Stimulated activated CD8-positive, alpha-beta memory T cell treated with anti-CD3 and anti-CD28 coated beads, Interleukin-7, amount 100 ng/mL, for 4 hours (primary cell): ENCODE data around the gene GAB2.

ENCODE experiments used
- DNase-seq, 2 donors: peaks; one replicate each; pipeline ENCODE4 v3.0.0-alpha.2; 2020; ENCODE audit warnings: low read depth in 2 of 2

Gene GAB2

DNA sequence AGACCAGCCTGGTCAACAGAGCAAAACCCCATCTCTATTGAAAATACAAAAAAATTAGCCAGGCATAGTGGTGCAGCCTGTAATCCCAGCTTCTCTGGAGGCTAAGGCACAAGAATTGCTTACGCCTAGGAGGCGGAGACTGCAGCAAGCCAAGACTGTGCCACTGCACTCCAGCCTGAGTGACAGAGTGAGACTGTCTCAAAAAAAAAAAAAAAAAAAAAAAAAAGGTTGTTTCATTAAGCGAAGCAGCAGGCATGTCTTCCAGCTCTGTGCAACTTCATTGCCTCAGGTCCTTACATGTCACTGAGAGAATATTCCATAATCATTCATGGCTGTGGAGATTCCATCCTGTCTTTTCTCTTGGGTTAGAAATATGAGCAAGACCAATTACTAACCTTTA lies 16.9 kb downstream of the GAB2 start:
- no peak for DNase-seq

DNA sequence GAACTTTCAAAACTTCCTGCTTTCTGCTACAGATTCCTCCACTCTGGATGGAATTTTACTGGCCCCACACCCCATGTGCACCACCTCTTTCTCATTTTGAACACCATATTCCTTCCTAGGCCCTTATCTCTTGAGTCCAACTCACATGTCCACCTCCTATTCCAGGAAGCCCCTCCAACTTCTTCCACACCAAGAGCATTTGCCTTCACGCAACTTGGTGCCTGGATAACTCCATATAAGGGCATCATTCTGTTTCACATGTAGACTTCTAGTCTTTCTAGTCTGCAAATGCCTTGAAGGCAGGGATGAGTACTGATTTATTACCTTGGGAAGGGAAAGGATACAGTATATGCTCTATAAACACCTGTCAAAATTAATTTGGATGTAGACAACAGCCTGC lies 17.5 kb downstream of the GAB2 start:
- DNase-seq: no peak

DNA sequence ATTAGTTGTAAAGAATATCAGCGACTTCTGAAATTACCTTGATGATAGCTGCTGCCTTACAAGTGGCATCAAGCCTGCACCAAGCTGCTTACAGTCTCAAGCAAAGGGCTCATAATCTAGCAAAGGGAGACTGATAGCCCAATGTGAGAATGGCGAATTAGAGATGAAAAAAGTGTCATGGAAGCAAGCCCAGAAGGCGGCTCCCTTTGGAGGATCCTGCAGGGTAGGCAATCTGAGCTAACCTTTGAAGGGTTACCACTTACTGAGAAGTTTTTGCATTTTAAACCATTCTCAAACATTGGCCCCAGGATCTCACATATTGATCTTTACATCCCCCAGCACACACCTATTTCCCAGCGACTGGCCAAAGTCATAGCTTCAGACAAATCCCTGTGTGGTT lies 18.5 kb downstream of the GAB2 start:
- no peak for DNase-seq

DNA sequence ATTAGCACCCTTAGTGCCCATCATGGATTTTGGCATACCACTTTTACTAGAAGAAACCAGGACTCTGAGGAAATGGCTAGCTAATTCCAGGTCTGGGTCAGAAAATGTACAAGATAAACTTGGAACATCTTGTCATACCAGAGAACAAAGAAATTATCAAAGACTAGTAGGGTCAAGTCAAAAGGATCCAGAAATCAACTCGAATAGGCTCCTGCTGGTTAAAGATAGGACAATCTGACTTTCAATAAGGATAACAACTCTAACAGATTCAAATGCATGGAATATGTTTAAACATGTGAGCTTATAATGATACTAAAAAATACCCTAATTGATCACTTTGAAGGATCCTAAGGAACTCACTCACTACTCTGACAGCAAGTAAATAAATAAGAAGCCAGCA lies 18.9 kb downstream of the GAB2 start:
- DNase-seq: no peak

DNA sequence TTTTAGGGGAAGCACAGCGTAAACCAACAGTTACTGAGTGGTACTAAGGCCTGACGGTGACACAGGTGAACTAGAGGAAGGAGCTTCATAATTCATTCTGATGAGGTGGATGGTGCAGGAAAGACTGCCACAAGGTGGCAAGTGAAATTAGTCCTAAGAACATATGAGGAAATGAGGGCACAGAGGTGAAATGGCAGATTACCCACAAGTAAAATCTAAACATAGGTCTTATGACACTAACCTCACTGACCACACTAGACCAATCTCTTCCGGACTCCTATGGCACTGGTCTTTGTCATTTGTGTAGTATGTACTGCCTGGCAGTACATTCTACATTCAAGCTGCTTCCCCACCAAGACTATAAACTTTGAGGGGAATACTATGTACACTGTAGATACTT lies 20.2 kb downstream of the GAB2 start:
- no peak for DNase-seq

DNA sequence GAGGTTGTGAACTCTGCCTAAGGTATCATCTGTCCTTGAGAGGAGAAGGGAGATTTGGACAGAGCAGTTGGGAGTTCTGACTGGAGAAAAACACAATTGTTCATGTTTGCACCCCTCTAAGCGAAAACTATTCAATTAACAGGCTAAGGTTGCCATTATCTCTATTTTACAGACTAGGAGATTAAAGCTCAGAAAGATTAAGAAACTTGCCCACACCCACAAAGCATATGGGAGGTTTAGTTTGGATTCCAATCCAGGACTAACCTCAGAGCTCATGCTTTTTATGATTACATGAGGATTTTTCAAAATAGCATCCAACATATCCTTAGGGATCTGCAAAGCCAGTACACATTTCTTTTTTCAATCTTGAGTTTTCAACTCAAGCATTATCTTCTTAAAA lies 22.0 kb downstream of the GAB2 start:
- no peak for DNase-seq

DNA sequence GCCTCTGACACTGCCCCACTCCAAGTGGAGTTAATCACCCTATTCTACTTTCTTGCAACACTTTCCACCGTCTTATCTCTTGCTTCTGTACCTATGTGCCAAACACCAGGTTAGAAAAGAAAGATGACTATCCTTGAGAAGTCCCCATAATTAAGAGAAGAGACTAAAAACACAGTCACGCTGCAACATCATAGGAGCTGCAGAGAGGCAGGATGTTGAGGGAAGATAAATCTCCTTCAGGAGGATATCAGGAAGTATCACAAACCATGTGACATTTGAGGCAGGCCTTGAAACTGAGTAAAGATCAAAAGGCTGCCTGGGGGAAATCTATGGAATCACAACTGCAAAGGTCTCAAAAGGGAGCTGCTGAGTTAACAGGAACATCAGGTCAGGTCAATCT lies 24.8 kb downstream of the GAB2 start:
- DNase-seq: no peak

DNA sequence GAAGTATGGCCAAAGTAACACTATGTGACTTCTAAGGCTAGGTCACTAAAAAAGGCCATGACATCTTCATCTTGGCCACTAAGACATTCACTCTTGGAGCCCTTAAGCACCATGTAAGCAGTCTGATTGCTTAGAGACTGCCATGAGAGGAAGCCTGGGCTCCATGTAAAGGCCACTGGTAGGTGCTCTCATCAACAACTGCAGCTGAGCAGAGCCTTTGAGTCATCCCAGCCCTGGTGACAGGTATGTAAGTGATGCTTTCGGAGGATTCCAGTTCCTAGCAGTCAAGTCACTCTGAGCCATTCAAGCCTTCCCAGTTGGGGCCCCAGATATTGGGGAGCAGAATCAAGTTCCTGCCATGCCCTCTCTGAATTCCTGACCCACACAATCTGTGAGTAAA lies 26.2 kb downstream of the GAB2 start:
- DNase-seq: no peak

DNA sequence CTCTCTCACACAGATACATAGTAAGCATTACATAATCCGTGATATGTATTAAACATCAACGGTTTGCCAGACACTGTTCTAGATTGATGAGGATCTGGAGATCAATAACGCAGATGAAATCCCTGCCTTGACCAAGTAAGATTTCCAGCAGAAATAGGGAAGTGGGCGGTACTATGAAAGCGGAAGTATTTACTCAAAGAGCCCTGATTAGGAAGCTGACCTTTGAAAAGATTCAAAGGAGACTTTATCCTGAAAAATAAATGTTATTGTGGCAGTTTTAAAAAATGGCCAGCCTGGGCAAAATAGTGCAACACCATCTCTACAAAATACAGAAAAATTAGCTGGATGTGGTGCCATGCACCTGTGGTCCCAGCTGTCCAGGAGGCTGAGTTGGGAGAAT lies 26.8 kb downstream of the GAB2 start:
- DNase-seq: no peak

DNA sequence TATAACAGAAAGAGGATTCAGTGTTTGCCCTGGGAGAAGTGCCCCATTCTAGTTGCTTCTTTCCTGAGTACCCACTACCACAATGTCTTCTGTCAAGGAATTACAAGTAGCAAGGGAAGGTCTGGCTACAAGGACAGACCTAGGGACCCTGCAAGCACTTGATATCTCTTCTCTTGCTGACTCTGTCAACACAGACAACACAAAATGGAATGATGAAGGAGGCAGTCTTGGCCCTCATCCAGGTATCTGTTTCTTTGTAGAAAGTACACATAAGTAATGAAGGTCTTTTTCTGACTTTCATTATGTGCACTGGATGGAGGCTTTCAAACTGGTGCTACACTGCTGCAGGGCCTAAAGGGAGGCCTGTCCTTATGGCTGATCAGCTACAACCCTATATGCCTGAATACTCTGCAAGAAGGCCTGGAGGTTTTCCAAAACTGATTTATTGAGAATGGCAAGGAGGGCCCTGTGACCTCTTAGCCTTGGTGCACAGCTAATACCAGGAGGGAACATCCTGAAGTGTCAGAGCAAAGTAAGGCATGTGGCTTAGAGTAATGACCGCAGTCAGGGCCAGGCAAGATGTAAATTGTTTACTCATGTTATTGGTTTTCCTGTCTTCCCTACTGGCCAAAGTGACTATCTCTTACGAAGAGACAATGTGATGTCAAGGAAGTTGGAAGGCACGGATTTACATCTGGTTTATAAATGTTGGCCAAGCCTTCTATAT lies 31.2 kb downstream of the GAB2 start:
- no peak for DNase-seq

DNA sequence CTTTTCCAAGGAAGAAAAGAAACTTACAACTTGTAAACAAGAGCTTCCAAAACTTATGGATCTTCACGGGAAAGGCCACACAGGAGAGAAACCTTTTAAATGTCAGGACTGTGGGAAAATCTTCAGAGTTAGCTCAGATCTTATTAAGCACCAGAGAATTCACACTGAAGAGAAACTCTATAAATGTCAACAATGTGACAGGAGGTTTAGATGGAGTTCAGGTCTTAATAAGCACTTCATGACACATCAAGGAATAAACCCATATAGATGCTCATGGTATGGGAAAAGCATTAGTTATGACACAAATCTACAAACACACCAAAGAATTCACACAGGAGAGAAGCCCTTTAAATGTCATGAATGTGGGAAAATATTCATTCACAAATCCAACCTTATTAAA lies 32.4 kb downstream of the GAB2 start:
- DNase-seq: no peak

DNA sequence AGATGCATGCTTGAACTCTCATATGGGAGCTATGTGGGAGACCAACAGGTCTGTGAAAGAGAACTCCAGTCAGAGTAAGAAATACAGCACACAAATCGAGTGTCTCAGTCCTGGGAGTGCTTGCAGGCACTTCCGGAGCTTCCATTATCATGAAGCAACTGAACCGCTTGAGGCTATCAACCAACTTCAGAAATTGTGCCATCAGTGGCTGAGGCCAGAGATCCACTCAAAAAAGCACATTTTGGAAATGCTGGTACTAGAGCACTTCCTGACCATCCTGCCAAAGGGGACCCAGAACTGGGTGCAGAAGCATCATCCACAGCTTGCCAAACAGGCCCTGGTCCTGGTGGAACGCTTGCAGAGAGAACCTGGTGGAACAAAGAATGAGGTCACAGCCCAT lies 33.4 kb downstream of the GAB2 start:
- no peak for DNase-seq

DNA sequence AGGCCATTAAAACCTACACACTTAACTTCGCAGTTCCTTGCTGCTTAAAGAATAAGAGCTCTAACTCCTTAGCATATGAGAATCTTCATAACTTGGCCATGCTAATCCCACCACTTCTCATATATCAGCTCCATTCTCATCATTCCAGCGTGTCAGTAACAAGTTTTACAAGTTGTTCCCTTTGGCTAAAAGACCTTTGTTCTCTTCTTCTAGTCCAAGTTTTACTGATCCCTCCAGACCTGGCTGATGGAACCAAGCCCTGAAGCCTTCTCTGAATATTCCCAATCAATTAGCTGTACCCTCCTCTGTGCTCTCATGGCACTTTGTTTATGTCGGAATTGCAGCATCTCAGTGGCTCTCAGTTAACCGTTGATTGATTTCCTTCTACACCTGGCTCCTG lies 35.8 kb downstream of the GAB2 start:
- no peak for DNase-seq

DNA sequence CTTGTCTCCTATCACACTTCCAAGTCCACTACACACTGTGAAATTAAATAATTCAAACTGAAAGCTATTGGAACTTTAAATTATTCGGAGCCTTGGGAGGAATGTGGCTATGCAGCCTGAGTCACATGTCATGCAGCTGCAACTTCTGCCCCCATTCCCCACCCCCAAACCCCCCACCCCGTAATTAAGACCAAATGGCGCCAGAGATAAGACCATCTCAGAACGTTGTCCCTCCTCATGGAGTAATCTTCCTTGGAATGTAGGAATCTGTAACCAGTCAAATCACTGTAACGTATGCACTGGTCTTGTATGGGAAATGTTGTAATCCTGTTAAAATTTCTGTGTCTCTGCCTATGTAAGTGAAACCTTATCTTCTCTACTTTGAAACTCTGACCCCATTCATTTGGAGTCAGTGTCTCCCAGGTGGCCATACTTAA lies 37.0 kb downstream of the GAB2 start:
- DNase-seq: no peak

DNA sequence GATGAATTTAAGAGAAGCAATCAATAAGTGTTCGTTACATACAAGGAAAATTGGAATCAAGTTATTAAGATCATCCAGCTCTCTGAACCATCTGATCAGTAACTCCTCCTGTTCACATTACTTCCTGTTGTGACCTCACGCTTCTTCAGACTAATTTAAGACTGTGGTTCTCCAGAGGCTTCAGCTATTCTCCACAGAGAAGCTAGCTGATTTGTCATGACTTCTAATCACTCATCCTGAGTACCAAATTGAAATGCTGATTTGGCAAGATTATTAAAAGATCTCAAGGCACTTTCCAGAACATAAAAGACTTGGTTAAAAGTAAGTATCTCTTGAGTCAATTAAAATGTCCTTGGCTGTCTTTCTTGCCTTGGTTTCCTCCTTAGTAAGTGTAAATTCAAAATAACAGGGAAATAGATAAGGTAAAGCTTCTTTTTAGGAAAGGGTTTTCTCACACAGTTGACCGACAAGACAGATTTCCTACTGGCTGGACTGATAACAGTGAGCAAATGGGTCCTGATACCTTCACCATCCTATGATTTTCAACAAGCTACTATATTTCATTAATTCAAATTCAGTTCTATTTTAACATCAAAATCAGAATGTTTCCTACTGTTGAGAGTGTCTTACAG lies 38.5 kb downstream of the GAB2 start:
- no peak for DNase-seq

DNA sequence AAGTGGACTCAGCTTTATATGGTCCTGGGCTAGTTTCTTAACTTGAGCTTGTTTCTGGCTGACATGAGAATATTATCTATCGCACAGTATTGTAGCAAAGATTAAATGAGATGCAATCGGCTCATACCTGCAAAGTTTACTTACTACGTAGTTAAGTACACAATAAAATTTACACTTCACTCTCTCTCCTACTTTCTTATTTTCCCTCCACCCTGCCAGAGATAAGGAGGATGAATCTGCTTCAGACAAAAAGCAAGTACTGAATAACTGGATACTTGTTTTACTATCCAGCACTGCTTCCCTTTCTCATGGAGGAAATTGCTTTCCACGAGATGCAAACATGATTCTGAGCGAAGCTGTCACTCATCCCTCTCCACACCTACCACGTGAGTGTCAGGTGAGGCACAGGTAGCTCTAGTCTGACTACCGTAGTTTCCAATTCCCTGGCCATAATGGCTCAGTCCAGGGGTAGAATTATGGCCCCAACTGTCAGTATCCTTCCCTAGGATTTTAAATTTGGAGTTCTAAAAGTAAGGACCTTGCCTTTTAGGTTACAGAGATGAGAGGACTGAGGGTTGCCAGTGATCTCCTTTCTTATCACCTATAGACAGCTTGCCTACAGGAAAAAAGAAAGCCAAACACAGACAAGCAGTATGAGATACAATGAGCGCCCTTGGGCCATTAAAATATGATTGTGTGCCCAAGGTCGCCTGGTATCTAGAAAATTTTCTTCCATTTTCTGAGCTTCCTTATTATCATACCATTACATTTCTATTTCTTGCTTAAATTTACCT lies 39.8 kb downstream of the GAB2 start:
- no peak for DNase-seq

DNA sequence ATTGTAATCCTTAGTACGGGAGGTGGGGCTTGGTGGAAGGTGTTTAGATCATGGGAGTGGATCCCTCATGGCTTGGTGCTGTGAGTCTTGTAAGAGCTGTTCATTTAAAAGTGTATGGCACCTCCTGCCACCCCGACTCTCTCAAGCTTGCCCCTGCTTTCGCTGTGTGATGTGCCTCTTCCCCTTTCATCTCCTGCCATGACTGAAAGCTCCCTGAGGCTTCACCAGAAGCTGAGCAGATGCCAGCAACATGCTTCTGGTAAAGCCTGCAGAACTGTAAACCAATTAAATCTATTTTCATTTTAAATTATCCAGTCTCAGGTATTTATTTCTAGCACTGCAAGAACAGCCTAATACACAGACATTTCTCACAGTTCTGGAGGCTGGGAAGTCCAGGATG lies 40.8 kb downstream of the GAB2 start:
- DNase-seq: no peak

DNA sequence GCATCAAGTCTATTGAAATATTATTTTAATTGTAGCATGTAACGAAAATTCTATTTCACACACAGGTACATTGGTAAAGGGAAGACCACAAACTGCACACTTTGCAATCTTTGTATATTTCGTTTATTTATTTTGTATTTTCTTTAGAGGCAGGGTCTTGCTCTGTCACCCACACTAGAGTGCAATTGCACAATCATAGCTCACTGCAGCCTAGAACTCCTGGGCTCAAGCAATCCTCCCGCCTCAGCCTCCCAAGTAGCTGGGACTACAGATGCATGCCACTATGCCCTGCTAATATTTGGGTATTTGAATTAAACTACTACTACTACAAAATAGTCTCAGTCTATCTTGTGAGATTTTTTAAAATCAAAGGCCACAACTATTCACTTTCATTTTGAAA lies 42.7 kb downstream of the GAB2 start:
- DNase-seq: no peak

DNA sequence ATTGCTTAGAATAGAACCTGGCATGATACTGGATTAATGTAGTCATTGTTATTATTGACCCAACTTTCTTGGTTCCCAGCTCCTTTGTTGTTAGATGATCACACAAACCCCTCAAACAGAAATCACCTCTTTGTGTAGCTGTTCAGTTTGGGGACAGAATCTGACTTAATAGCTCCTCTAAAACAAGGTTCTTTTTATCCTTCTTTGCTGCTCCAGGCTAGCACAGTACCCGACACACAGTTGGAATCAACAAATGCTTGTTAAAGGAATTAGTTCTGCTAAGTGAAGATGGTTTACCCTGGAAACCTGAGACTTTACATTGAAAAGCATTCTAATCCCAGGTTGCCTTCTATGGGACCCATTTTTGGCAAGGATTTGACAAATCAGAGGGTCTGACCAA lies 43.9 kb downstream of the GAB2 start:
- DNase-seq: no peak

DNA sequence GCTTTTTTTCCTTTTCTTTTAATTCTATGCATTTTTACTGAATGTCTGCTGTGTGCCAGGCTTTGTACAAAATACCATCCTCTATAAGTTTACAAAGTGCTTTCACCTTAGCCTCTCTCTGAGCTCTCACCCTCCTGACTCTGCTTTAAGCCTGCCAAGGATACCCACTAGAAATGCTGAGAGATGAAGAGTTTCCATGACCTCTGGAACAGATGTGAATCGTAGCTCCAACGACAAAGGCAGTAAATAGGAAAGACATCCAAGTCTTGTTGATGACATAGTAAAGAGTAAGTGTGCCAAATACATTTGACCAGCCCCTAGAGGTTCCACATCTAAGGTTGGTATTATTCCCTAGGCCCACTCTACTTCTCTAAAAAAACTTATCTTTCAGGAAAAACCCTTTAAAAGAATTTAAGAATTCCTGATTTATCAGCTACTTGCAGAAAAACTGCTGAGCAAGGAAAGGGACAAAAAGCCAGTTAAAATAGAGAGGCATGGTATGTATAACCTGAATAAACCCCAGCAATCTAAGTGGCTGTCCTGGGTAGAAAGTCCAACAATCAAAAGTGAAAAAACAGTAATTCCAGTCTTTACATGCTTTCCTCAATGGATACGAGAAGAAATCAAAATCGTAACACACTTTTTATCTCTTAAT lies 45.4 kb downstream of the GAB2 start:
- no peak for DNase-seq

DNA sequence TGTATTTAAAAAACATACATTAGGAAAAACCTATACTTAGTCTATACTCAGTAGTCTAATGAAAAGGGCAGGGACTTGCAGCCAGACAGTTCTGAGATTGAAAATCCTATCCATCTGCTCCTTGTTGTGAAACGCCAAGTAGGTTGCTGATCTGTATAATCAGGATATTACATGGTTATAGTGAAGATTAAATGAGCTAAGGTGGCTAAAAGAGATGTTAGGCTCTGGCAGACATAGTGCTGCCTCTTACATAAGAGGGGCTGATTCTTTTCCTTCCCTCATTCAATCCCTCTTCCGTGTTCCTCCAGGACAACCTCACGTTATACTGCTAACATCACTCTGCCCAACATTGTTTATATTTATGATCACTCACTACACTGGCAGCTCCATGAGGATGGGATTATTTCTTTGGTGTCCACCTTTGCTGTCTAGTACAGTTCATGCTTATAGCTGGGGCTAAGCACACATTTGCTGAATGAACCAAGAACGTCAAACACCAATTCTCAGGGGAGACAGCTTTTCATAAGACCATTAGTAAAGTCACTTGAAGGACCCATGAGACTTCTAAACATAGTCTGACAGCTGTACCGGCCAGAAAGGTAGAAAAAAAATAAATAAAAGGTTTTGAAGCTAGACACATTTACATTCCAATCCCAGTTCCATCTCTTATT lies 46.3 kb downstream of the GAB2 start:
- DNase-seq: no peak
